Erythroblast (primary cell): ENCODE measurements around the gene SLC24A3.

Experiments used
- GATA1 ChIP-seq: IDR thresholded peaks from 2 replicates; pipeline ENCODE4 v1.6.1; 2011; ENCODE audit warnings: low read depth, mild to moderate bottlenecking, control low read depth, low read length, moderate library complexity
- POLR2A ChIP-seq: IDR thresholded peaks from 2 replicates; pipeline ENCODE4 v1.6.1; 2011; ENCODE audit warnings: mild to moderate bottlenecking, low read length

DNA sequence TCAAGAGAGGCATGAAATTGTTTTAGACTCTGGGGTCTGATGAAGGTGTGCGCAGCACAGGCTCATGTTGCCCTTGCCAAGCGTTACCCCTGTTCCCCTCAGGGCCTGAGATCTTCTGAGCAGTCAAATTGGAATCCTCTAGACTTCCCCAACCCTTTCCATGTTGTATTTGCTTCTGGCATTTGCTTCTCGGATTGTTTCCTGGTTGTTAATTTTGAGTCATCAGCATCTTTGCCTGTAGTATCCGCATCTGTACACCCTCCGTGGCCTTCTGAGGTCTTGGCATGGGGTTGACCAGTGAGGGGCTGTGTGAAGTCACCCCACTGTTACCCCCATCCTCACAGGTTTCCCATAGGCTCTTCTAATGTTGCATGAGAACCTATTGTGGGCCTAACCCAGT is 40.9 kb downstream of the SLC24A3 start:
- no peak for TF ChIP-seq POLR2A
- no peak for TF ChIP-seq GATA1
